NB4 (cell line): Measurements from ENCODE around the gene ZRANB3.

Source experiments
- POLR2A ChIP-seq: IDR thresholded peaks from 2 replicates; pipeline ENCODE4 v1.6.1; 2011; ENCODE audit warnings: mild to moderate bottlenecking; ENCODE audit not compliant: insufficient read length; ENCODE audit errors: extremely low read depth
- TF ChIP-seq, protein P1 (sequence below): IDR thresholded peaks from one replicate; pipeline ENCODE4 v1.5.1; 2012; ENCODE audit warnings: low read depth, low read length

DNA sequence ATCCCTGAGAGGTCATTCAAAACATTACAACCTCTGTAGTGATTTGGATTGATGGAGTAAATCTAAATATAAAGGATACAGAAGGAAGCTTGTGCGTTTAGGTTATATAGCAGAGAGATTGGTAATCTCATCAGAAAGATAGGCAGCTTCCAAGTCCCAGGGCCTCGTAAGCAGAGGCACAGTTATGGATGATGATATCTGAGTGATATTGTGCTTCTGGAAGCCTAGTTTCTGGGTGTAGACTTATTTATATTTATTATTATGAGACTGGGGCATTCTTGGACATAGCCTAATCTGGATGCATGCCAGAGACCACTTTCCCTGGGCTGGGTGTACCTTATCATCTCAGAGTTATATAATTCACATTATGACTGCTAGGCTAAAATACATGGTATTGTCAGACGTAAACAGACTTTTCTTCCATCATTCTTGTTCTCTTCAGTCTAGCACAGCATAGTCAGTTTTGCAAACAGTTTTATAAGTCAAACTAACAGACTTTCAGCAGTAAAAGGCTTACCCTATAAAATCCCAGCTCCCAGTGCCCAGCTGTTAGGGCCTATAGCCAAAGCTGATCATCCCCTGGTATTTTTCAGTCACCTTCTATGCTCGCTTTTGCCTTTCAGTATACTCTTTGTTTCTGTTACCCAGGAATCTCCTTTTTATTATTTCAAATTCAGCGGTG, 431.1 kb downstream of the ZRANB3 start:
- TF ChIP-seq, protein P1, sequence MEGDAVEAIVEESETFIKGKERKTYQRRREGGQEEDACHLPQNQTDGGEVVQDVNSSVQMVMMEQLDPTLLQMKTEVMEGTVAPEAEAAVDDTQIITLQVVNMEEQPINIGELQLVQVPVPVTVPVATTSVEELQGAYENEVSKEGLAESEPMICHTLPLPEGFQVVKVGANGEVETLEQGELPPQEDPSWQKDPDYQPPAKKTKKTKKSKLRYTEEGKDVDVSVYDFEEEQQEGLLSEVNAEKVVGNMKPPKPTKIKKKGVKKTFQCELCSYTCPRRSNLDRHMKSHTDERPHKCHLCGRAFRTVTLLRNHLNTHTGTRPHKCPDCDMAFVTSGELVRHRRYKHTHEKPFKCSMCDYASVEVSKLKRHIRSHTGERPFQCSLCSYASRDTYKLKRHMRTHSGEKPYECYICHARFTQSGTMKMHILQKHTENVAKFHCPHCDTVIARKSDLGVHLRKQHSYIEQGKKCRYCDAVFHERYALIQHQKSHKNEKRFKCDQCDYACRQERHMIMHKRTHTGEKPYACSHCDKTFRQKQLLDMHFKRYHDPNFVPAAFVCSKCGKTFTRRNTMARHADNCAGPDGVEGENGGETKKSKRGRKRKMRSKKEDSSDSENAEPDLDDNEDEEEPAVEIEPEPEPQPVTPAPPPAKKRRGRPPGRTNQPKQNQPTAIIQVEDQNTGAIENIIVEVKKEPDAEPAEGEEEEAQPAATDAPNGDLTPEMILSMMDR: no peak
- no peak for TF ChIP-seq POLR2A
